Breast epithelium (tissue), 3 donors: ENCODE data around the gene ATP6V0B.

Source experiments
- CTCF ChIP-seq, 3 donors: fragments of 450-650 bp; IDR thresholded peaks; one replicate each; pipeline ENCODE4 v1.5.1; 2016 to 2017; ENCODE audit warnings: antibody characterized with exemption in 3 of 3, mild to moderate bottlenecking in 3 of 3, moderate library complexity in 3 of 3
- POLR2AphosphoS5 ChIP-seq, 3 donors: sonication (generic); formaldehyde crosslinking; IDR thresholded peaks; one replicate each; pipeline ENCODE4 v1.6.1; 2017; ENCODE audit warnings: antibody characterized with exemption in 3 of 3

- TF ChIP-seq CTCF (IDR thresholded peaks at IDR 0.05) = no peak
- TF ChIP-seq POLR2AphosphoS5 (IDR thresholded peaks at IDR 0.05) = no peak
Measured at GRCh38 chr1:43981636-43982035, 6.9 kb downstream of the ATP6V0B start.
